ENCODE data around the gene RFX4.

RFX4 gene

GRCh38 chr12:106790020-106790419, 207.2 kb downstream of the RFX4 start:
- DNase-seq = no peak
- H3K9me2 ChIP-seq (replicated peaks; ENCODE audit: insufficient read depth, low read length) = no peaks in the 10 kb centered on the region

GRCh38 chr12:106791531-106791930, 208.7 kb downstream of the RFX4 start:
- no peaks in the 10 kb centered on the region for H3K9me2 ChIP-seq (replicated peaks; ENCODE audit: insufficient read depth, low read length)
- no peak overlapping the region for H3K27ac ChIP-seq (ENCODE audit: low read length)
- H3F3A ChIP-seq (ENCODE audit: insufficient read depth, low read length) = no peaks in the 10 kb centered on the region
- H3K4me1 ChIP-seq (ENCODE audit: low read length) = no peaks in the 10 kb centered on the region
- H4K20me1 ChIP-seq (ENCODE audit: insufficient read depth, low read length) = no peaks in the 10 kb centered on the region
- no peak for DNase-seq
- no peaks in the 10 kb centered on the region for H3K79me2 ChIP-seq (ENCODE audit: low read length)
- H2AFZ ChIP-seq (ENCODE audit: low read length) = no peak overlapping the region
- TF ChIP-seq EZH2phosphoT487 (IDR thresholded peaks at IDR 0.05; ENCODE audit: low read length) = no peak
- TF ChIP-seq CTCF (IDR thresholded peaks at IDR 0.05; ENCODE audit: low read length) = no peak
- no peak for TF ChIP-seq EZH2 (optimal IDR thresholded peaks at IDR 0.05; ENCODE audit: low read depth, low read length)
- H3K4me3 ChIP-seq (ENCODE audit: low read length) = no peak overlapping the region
- no peaks in the 10 kb centered on the region for H3K36me3 ChIP-seq (replicated peaks; ENCODE audit: insufficient read depth, low read length)
- H3K9me3 ChIP-seq (replicated peaks; ENCODE audit: insufficient read depth, low read length) = no peaks in the 10 kb centered on the region
- no peaks in the 10 kb centered on the region for H3K27me3 ChIP-seq (replicated peaks; ENCODE audit: insufficient read depth, low read length)
- no peak overlapping the region for H3K9ac ChIP-seq (ENCODE audit: low read length)
- no peak overlapping the region for H3K4me2 ChIP-seq (ENCODE audit: low read depth, low read length)

More at GRCh38 chr12:106790020-106790419, 207.2 kb downstream of the RFX4 start:
- H3F3A ChIP-seq (ENCODE audit: insufficient read depth, low read length) = no peaks in the 10 kb centered on the region
- no peaks in the 10 kb centered on the region for H3K36me3 ChIP-seq (replicated peaks; ENCODE audit: insufficient read depth, low read length)
- H3K79me2 ChIP-seq (ENCODE audit: low read length) = no peaks in the 10 kb centered on the region
- H3K9ac ChIP-seq (ENCODE audit: low read length) = no peak overlapping the region
- no peak overlapping the region for H2AFZ ChIP-seq (ENCODE audit: low read length)
- TF ChIP-seq EZH2 (optimal IDR thresholded peaks at IDR 0.05; ENCODE audit: low read depth, low read length) (no peak), CTCF (IDR thresholded peaks at IDR 0.05; ENCODE audit: low read length) (no peak; the same call in 1 of the 2 replicates), EZH2phosphoT487 (IDR thresholded peaks at IDR 0.05; ENCODE audit: low read length) (no peak)
- H3K27me3 ChIP-seq (replicated peaks; ENCODE audit: insufficient read depth, low read length) = no peaks in the 10 kb centered on the region
- H4K20me1 ChIP-seq (ENCODE audit: insufficient read depth, low read length) = no peaks in the 10 kb centered on the region
- H3K4me2 ChIP-seq (ENCODE audit: low read depth, low read length) = no peak overlapping the region
- no peaks in the 10 kb centered on the region for H3K9me3 ChIP-seq (replicated peaks; ENCODE audit: insufficient read depth, low read length)
- no peaks in the 10 kb centered on the region for H3K4me1 ChIP-seq (ENCODE audit: low read length)
- no peak overlapping the region for H3K4me3 ChIP-seq (ENCODE audit: low read length)
- H3K27ac ChIP-seq (ENCODE audit: low read length) = no peak overlapping the region

GRCh38 chr12:106794369-106794768, 211.6 kb downstream of the RFX4 start:
- Histone ChIP-seq H3K27ac (ENCODE audit: low read length) (no peak overlapping the region), H3K79me2 (ENCODE audit: low read length) (no peaks in the 10 kb centered on the region), H3K4me2 (ENCODE audit: low read depth, low read length) (no peak overlapping the region), H3K9me3 (replicated peaks; ENCODE audit: insufficient read depth, low read length) (no peaks in the 10 kb centered on the region), H3K27me3 (replicated peaks; ENCODE audit: insufficient read depth, low read length) (no peaks in the 10 kb centered on the region), H3K36me3 (replicated peaks; ENCODE audit: insufficient read depth, low read length) (no peaks in the 10 kb centered on the region), H3K9me2 (replicated peaks; ENCODE audit: insufficient read depth, low read length) (no peaks in the 10 kb centered on the region), H4K20me1 (ENCODE audit: insufficient read depth, low read length) (no peaks in the 10 kb centered on the region), H3F3A (ENCODE audit: insufficient read depth, low read length) (no peaks in the 10 kb centered on the region), H3K4me3 (ENCODE audit: low read length) (no peak overlapping the region), H2AFZ (ENCODE audit: low read length) (no peak overlapping the region), H3K4me1 (ENCODE audit: low read length) (no peaks in the 10 kb centered on the region), H3K9ac (ENCODE audit: low read length) (no peak overlapping the region)
- DNase-seq = no peak
- TF ChIP-seq EZH2phosphoT487 (IDR thresholded peaks at IDR 0.05; ENCODE audit: low read length) (no peak), CTCF (IDR thresholded peaks at IDR 0.05; ENCODE audit: low read length) (no peak), EZH2 (optimal IDR thresholded peaks at IDR 0.05; ENCODE audit: low read depth, low read length) (no peak)

Data from MM.1S (cell line).